GM12875 (cell line): Measurements from ENCODE around the gene PKDCC.

ENCODE experiments used
- H3K4me3 ChIP-seq: one replicate; pipeline ENCODE4 v1.5.1; 2011; ENCODE audit warnings: low read depth, low read length, control low read depth
- CTCF ChIP-seq: IDR thresholded peaks from 2 replicates; pipeline ENCODE4 v1.5.1; 2011; ENCODE audit warnings: low read depth, mild to moderate bottlenecking, control low read depth, inconsistent platforms, low read length, moderate library complexity, borderline replicate concordance; ENCODE audit not compliant: insufficient read depth

The PKDCC gene

GRCh38 chr2:42091671-42092070, 43.9 kb downstream of the PKDCC start:
- TF ChIP-seq CTCF = no peak
- no peak overlapping the region for H3K4me3 ChIP-seq

GRCh38 chr2:42092084-42092996, 44.5 kb downstream of the PKDCC start:
- TF ChIP-seq CTCF = no peak
- no peak overlapping the region for H3K4me3 ChIP-seq

DNA sequence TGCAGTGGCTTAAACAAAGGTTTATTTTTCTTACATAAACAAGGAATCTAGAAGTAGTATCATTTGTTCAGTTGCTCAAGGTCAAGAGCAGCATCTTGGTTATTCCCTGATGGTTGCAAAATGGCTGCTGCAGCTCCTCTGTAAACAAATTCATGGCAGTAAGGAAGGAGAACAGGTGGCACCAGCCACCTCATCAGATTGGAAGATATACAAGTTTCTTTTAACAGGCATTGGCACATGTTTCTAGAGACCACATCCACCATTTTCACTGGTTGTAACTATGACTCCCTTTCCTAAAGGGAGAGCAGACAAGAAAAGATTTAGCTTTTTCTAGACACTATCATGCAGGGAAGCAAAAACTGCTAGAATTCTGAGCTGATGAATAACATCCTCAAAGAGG, 46.3 kb downstream of the PKDCC start:
- TF ChIP-seq CTCF = no peak
- H3K4me3 ChIP-seq = no peak overlapping the region

- H3K4me3 ChIP-seq = no peak overlapping the region
- TF ChIP-seq CTCF = peak; percentile 58; the same call in 1 of the 2 replicates
These were observed 48.1 kb downstream of the PKDCC start for GRCh38 chr2:42095923-42096408.

DNA sequence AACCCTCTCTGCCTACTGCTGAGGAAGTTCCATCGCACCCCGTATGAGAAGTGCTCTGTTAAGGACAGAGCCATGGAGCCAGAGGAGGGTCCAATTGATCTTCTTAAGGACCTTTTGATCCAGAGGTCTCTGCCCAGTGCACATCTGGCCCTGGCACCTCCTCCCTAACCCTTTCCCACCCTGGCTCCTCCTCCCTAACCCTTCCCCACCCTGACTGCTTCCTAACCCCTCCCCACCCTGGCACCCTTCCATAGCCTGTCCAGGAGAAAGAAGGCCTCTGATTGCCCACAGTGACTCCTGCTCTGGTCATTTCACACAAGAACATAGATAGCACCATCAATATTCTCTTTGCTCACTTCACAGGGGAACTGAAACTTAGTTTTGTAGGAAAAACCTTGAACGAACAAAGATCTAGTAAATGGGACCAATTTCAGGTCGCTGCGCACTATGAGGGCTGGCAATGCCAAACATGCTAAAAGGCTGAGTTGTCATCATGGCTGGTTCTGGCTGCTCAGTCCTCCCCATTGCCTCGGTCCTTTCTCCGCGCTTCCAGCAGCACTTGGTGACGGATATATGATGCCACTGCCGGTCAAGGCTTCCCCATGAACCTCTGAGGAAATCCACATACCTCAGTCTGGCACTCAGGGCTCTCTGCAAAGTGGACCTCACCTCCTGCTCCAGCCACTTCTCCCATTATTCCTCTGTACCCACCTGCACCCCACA, 49.2 kb downstream of the PKDCC start:
- no peak overlapping the region for H3K4me3 ChIP-seq
- TF ChIP-seq CTCF = no peak

DNA sequence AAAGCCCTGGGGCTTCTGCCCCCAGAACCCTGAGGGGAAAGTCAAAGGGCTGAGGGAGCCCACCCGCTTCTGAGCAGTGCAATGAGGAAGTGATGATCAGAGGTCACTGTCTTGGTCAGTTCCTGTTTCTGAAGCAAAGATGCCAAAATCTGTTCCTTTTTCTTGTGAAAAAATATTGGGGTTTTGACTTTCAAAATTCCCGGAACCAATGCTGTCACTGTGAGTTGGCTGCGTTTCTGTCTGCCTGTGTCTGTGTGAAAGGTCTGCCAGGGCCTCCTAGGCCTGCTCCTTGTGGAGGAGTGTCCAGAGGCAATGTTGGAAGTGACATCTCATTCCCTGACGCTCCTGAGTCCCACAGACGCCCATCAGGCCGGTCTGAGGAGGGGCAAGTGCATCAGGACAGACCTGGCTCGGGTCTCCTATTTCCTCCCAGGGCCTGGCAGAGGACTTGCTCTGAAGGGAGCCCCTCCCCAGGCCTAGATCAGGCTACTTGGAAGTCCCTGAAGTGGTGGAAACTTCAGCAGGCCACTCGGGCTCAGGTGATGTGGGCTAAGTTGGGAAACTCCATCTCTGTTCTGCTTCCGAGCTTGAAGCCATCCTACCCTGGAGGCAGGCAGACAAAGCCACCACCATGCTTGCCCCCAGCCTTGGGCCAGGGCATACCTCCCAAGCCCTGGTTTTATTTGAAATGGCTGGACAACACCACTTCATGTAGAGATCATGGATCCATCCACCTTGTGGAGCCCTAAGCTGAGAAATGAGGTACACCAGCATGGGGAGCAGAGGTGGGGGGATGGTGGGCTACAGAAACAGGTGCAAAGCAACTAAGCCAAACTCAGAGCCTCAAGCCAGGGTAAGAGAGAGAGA, 51.0 kb downstream of the PKDCC start:
- H3K4me3 ChIP-seq = no peak overlapping the region
- no peak for TF ChIP-seq CTCF
